ENCODE measurements around the gene IGFN1.

GRCh38 chr1:201194046-201194445, 3.4 kb downstream of the IGFN1 start:
- TF ChIP-seq POLR2A (IDR thresholded peaks at IDR 0.05; ENCODE audit: low read length) (no peak), GATA1 (IDR thresholded peaks at IDR 0.05; ENCODE audit: low read depth, low read length) (no peak)

Data from erythroblast (primary cell).